HG02943 (cell line): Measurements from ENCODE around the gene RETREG3.
"Not testable (repeated sequence)": the region's sequence is repeated elsewhere in the genome, so short reads cannot be mapped to it uniquely, and the experiment has no call there.

ENCODE experiments used
- ATAC-seq: cut with Tn5 transposase; IDR thresholded peaks from one replicate; pipeline ENCODE4 v1.9.1; 2021; ENCODE audit warnings: mild to moderate bottlenecking, low read depth, moderate library complexity; ENCODE audit not compliant: unreplicated experiment

Gene RETREG3, protein sequence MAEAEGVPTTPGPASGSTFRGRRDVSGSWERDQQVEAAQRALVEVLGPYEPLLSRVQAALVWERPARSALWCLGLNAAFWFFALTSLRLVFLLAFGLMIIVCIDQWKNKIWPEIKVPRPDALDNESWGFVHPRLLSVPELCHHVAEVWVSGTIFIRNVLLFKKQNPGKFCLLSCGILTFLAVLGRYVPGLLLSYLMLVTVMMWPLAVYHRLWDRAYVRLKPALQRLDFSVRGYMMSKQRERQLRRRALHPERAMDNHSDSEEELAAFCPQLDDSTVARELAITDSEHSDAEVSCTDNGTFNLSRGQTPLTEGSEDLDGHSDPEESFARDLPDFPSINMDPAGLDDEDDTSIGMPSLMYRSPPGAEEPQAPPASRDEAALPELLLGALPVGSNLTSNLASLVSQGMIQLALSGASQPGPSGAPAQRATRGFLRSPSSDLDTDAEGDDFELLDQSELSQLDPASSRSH

DNA sequence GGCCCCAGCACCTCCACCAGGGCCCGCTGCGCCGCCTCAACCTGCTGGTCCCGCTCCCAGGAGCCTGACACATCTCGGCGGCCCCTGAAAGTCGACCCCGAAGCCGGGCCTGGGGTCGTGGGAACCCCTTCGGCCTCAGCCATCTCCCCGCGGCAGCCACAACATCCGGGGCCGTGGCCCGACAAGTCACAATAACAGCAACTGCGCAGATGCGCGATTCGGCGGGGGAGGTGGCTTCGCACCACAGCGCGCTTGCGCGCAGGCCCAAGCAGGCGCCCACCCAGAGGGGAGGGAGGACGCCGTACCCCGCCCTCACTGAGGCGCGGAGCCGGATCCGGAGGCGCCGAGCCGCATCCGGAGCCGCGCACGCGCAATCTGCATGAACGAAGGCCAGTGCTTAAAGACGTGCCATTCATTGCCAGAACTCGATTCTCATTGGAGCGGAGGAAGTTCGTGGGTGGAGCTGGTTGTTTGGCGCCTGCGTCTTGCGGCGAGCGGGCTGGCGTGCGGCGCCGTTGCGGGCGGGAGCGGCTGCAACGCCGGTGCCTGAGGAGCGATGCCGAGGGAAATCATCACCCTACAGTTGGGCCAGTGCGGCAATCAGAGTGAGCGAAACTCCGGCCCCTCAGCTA, at the start of gene RETREG3, which contains the start of gene TUBG1:
Gene RETREG3 (minus strand): TSS at position 193 of the 632 bp plus-strand sequence. CDS start 50 bp downstream, at position 143.
Gene TUBG1 (plus strand): TSS at position 502 of the 632 bp plus-strand sequence. CDS start 55 bp downstream, at position 557.
- ATAC-seq = peak; percentile 90

DNA sequence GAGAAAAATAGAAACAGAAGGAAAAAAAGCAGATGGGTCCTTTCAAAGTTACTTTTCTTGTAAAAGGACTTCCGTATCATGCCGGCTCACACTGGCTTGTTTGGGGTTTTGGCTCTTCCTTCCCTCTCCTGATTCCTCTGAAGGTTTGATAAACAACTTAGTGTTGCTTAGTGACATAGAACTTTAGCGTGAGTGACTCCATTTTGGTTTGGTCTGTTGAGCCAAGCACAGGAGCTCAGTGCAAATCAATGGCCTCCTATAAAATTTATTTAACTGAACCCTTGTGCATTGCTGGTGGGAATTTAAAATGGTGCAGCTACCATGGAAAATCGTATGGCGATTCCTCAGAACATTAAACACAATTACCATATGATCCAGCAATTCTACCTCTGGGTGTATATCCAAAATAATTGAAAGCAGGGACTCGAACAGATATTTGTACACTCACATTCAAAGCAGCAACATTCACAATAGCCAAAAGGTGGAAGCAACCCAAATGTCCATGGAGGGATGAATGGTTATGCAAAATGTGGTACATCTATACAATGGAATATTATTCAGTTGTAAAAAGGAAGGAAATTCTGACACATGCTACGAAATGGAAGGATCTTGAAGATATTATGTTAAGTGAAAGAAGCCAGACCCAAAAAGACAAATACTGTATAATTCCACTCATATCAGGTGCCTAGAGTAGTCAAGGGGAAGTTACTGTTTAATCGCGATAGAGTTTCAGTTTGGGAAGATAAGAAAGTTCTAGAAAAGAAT, 48.8 kb upstream of the RETREG3 start:
- no peak for ATAC-seq

DNA sequence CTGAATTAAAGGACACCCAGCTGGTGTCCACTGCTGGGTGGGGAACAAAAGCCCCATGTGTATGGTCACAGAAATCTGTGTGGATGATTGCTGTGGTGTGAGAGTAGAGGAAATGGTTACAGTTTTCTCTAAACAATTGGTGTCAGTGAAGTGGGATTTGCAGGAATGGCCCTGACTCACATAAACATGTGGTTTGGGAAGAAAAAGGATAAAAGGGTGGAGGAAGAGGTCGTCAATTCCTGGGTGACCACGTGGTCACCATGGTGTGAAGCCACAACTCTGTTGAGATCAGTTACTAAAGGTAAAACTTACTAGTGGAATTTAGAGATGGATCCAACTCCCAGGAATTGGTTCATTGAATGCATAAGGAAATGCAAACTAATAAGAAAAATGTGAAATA, 46.4 kb upstream of the RETREG3 start:
- ATAC-seq = no peak

DNA sequence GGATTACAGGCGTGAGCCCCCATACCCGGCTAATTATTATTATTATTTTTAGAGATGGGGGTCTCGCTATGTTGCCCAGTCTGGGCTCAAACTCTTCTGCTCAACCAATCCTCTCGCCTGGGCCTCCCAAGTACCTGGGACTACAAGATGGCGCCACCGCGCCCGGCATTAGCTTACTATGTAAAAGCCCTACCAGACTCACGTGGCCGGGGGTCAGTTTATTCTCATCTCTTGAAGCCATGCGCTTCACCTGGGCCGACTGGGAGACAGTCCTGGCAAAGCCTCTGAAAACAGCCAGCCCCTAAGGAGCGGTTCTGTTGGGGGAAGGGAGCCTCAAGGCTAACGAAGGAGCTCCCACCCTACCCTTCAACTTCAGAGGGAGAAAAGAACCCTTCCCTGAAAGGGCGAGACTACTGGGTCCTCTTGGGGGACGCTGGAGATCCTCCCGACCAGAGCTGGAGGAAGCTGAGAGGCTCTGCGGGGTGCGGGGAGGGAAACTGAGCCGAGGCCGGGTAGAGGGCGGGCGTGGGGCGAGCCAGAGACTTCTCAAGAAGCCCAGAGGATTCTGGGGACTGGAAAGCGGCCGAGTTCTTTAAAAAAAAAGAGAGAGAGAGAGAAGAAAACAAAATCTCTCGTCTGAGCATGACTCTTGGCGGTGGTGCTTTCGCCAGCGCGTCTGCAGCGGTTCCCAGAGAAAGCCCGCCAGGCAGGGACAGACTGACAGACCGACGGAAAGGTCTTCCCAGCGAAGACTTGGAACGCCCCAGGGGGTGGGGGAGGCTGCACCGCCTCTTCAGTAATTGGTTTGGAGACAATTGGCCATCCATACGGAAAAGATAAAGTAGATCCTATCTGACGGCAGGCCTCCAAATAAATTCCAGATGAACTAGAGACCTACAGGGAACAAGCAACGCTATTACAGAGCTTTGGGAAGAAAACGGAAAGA, 44.3 kb upstream of the RETREG3 start:
- no peak for ATAC-seq

DNA sequence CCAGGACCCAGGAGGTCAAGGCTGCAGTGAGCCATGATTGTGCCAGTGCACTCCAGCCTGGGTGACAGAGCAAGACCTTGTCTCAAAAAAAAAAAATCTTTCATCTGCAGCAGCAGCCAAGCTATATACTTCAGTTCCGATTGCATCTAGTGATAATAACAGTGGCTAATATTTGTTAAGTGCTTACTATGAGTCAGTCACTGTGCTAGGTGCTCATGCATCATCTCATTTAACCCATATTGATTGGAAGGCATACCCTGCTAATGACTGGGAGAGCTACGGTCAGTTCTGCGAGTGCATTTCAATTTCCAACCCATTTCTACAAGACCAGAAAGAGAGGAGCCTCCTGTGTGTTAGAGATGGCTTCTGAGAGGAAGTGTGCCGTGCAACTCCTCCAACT, 42.2 kb upstream of the RETREG3 start:
- no peak for ATAC-seq

DNA sequence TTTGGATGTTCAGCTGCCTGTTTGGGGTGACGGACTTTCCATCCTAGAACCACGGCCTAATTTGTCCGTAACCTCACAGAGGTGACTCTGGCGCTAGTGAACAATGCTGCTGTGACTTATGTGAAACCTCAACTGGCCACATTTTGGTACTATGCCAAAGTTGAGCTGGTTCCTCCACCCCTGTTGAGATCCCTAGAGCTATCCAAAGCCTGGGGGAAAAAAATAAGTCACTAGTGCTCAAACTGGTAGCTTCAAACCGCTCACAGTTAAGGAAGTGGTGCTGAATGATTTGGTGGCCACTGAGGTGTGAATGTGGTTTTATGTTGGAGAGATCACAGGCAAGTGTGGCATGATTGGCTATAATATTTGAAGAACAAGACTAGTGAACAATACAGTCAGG, 38.6 kb upstream of the RETREG3 start:
- ATAC-seq = no peak

DNA sequence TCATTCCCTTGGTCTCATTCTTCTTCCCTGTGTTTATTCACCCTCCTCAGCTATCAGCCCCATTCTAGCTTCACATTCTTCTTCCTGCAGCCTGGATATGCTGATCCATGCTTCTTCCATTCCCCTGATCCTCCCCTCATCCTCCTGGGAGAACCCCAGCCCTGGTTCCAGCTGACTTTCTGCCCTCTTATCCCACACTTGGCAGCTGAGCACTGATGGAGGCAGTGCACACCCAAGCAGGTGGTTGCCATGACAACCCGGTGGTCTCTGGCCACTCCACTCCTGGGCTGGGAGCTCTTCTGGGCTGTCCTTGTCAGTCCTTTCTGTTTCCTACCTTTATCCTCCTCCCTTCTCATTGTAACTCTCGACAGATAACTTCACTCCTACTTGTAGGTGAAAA, 33.2 kb upstream of the RETREG3 start:
- ATAC-seq = no peak

DNA sequence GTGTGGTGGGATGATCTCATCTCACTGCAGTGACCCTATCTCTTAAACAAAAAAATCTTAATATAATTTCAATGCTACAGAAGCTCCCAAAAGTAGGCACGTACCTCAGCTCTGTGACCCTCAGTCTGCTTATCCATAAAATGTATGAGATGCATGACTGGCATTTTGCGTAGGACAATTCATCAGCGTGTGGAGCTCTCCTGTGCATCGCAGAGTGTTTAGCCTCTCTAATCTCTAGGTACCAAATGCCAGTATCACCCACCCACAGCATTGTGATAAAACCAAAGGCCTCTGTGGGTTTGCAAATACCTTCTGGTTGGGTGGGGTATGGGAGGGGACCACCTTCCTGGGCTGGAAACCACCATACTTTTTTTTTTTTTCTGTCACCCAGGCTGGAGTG, 30.9 kb upstream of the RETREG3 start:
- ATAC-seq = no peak

DNA sequence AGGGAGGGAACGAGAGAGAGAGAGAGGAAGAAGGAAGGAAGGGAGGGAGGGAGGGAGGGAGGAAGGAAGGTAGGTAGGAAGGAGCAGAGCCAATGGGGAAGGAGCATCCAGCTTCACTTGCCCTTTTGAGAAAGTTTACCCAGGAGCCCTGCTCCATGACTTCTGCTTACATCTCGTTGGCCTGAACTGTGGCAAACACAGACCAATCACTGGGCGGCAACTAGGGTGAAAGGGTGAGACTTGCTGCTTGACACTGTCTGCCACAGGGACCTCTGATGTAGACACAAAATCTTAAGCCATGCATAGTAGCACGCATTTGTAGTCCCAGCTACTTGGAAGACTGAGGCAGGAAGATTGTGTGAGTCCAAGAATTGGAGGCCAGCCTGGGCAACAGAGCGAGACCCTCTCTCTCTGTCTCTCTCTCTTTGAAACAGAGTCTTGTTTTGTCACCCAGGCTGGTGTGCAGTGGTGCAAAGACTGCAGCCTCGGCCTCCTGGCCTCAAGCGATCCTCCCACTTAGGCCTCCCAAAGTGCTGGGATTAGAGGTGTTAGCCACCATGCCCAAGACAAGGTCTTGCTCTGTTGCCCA, 30.4 kb upstream of the RETREG3 start:
- ATAC-seq = no peak

DNA sequence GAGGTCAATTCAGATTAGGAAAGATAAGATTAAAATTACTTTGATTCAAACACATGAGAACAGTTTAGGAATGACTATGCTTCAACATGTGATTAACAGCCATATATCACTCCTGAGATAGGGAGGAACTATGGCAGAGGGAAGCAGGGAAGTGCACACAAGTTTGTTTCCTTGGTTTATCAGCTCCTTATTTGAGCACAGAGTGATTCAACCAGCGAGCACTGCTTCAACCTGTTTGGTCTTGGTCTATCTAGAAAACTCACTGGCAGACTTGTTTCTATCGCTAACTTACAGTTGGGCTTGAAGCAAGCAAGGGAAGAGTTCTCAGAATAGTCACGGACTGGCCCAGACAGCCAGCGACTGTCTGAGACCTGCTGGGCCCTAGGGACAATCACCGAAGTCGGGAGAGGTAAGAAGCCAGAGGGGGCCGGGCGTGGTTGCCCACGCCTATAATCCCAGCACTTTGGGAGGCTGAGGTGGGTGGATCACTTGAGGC, 23.8 kb upstream of the RETREG3 start:
- ATAC-seq = no peak

DNA sequence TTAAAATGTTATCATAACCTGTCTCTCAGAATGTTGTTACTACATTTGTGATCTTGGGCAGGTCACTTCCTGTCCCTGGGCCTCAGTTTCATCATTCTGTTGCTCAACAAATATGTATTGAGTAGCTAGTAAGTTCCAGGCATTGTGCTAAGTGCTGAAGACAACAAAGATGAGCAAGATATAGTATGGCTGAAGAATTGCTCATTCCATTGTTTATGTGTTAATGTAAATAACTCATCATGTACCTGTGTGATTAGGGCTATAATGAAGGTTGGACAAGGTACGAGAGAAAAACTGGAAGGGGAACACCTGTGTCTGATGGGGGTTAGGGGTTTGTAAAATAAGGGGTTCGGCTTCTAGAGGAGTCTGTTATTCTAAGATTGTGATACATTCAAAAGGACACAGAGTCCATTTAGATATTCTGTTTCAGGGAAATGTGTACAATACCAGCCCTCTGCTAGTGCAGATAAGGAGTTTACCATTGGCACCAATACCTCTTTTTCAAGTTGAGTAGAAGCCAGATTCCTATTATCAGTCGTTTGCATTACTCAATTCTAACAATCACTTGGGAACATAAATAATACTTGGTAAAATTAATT, 20.3 kb upstream of the RETREG3 start:
- ATAC-seq = no peak

DNA sequence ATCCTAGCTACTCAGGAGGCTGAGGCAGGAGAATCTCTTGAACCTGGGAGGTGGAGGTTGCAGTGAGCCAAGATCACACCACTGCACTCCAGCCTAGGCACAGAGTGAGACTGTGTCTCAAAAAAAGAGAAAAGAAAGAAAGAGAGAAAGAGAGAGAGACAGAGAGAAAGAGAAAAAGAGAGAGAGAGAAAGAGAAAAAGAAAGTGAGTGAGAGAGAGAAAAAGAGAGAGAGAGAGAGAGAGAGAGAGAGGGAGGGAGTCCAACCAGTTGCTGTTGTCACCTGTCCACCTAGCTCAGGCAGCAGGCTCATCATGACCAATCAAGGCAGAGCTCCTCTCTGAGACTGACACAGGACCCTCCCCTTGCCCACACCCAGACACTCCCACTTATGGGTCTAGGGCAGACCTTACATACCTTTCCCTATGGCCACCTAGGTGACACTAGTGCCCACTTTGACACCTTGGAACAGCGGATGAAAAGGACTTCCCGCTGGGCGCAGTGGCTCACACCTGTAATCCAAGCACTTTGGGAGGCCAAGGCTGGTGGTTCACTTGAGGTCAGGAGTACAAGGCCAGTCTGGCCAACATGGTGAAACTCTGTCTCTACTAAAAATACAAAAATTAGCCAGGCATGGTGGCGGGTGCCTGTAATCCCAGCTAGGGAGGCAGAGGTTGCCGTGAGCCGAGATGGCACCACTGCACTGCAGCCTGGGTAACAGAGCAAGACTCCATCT, 18.0 kb upstream of the RETREG3 start:
- ATAC-seq = not testable (repeated sequence)

DNA sequence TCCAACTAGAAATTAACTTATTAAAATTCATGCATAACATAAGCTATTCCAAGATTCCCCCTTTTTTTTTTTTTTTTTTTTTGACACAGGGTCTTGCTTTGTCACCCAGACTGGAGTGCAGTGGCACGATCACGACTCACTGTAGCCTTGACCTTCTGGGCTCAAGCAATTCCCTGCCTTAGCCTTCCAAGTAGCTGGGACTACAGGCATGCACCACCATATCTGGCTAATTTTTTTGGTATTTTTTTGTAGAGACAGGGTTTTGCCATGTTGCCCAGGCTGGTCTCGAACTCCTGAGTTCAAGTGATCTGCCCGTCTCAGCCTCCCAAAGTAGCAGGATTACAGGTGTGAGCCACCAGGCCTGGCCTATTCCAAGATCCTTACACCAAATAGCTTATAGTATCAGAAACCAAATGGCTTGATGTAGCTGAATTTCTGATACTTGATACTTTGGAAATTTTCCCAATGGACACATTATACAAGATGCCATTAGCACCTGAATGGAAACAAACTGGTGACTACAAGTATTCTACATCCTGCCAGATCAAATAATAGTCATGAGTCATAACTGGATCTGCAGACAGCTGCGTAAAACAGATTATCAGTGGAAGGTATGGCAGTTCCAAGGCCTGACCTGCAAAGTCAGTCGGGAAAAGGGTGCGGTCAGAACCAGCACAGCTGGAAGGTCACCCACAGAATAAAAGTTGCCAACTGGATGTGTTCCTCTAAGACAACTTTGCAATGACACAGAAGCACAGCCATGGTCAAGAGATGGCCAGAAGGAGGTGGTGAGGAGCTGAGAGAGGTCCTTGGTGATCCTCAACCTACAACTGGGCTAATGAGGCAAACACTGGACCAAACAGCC, 14.8 kb upstream of the RETREG3 start:
- ATAC-seq = no peak

DNA sequence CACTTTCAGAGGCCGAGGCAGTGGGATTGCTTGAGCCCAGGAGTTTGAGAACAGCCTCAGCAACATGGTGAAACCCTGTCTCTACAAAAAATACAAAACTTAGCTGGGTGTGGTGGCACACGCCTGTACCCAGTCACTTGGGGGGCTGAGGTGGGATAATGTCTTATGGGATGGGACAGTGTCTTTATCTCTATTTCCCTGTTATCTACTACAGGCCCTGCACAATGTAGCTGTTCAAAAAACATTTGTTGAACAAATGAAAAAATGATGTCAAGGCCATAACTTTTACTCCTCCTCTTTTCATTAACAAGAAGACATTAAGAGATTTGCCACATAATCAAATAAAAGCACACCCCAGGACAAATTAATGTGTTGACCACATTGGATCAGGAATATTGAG, 14.1 kb upstream of the RETREG3 start:
- ATAC-seq = no peak

DNA sequence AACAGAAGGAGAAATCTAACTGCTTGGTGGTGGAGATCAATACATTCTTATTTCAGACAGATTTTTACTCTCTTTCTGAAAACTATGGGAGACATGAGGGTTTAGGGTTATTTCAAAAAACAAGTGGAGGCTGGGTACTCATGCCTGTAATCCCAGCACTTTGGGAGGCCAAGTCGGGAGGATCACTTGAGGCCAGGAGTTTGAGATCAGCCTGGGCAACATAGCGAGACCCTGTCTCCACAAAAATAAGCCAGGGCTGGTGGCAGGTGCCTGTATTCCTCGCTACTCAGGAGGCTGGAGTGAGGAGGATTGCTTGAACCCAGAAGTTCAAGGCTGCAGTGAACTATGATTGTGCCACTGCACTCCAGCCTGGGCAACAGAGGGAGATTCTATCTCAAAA, 12.8 kb upstream of the RETREG3 start:
- not testable (repeated sequence) for ATAC-seq

DNA sequence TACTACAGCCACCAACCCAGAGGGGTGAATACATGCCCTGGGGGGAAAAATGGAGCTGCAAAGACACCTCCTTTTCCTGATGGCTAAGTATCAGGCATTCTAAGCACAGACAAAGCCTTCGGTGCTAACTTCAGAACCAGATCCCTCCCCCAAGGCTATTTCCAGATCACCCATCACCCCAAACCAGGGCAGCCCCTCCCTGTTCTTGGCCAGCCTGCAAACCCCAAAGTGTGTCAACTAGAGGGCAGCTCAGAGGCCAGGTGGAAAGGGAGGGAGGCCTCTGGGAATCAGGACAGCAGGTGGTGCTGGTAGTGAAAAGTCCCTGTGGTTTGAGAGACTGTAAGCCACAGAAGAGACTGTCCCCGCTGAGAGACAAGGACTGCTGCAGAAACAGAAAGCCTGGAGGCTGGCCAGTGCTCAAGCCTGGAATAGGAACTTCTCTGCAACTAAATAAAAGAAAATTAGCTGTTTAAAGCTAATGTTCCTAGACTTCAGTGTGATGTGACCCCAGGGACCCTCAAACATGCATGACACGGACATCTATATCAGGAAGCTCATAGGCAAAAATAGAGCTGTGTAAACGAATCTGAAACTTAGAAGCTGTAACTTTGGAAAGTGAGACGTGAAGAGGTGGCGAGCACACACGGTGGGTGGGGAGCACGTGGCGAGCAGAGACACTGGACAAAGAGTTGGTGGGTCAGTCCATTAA, 9.4 kb upstream of the RETREG3 start:
- ATAC-seq = peak; percentile 70

DNA sequence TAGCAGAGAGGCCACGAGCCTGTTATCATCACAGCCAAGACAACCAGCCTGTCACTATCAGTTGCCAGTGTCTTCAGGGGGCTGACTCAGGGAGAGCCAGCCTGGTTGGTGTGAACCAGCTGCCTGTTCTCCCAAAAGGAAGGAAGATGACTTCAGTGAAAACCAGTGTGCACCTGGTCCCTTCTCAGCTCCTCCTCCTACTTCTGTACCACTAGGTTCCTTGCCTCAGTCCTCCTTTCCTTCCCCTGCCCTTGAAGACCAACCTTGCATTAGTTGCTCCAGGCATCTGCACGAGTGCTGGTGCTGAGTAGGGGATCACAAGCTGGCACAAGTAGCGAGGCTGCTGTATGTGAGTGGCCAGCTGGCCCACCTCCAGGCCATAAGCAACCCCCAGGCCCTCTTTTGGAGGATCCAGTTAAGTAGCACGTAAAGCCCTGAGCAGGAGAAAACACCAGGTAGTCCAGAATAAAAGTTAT, 8.8 kb upstream of the RETREG3 start:
- peak; percentile 29 for ATAC-seq
